BLaER1 (cell line): ENCODE measurements around the gene TTC9.

ENCODE experiments used
- H3K27ac ChIP-seq: shearing (Covaris generic); formaldehyde crosslinking; 2 replicates; pipeline ENCODE4 v1.8.1; 2022
- H3K27me3 ChIP-seq: shearing (Covaris generic); formaldehyde crosslinking; 2 replicates; pipeline ENCODE4 v1.8.1; 2022
- H3K36me3 ChIP-seq: shearing (Covaris generic); formaldehyde crosslinking; 2 replicates; pipeline ENCODE4 v1.8.1; 2022
- H3K4me1 ChIP-seq: shearing (Covaris generic); formaldehyde crosslinking; 2 replicates; pipeline ENCODE4 v1.8.1; 2022
- H3K4me2 ChIP-seq: shearing (Covaris generic); formaldehyde crosslinking; 2 replicates; pipeline ENCODE4 v1.8.1; 2022
- H3K4me3 ChIP-seq: shearing (Covaris generic); formaldehyde crosslinking; 2 replicates; pipeline ENCODE4 v1.8.1; 2022
- H3K9ac ChIP-seq: shearing (Covaris generic); formaldehyde crosslinking; 2 replicates; pipeline ENCODE4 v1.8.1; 2022
- H3K9me3 ChIP-seq: shearing (Covaris generic); formaldehyde crosslinking; 2 replicates; pipeline ENCODE4 v1.8.1; 2022
- H4K20me1 ChIP-seq: shearing (Covaris generic); formaldehyde crosslinking; 2 replicates; pipeline ENCODE4 v1.8.1; 2022
- Cebpa-rat ChIP-seq: shearing (Covaris generic); IDR thresholded peaks from 2 replicates; pipeline ENCODE4 v1.8.1; 2022

Gene TTC9

GRCh38 chr14:70722418-70722817 lies 80.7 kb downstream of the TTC9 start:
- Histone ChIP-seq H4K20me1 (no peaks in the 10 kb centered on the region), H3K9me3 (no peaks in the 10 kb centered on the region), H3K36me3 (no peaks in the 10 kb centered on the region), H3K4me3 (no peak overlapping the region), H3K9ac (no peak overlapping the region), H3K27ac (no peak overlapping the region), H3K27me3 (no peaks in the 10 kb centered on the region), H3K4me1 (peaks cover 18% of the 10 kb centered on the region), H3K4me2 (no peak overlapping the region)
- TF ChIP-seq Cebpa-rat = no peak

- H3K27ac ChIP-seq = no peak overlapping the region
- H3K4me2 ChIP-seq = no peak overlapping the region
- no peak overlapping the region for H3K9ac ChIP-seq
- H3K36me3 ChIP-seq = no peaks in the 10 kb centered on the region
- H3K4me3 ChIP-seq = no peak overlapping the region
- H3K4me1 ChIP-seq = peaks cover 27% of the 10 kb centered on the region
- TF ChIP-seq Cebpa-rat = no peak
- no peaks in the 10 kb centered on the region for H4K20me1 ChIP-seq
- H3K9me3 ChIP-seq = no peaks in the 10 kb centered on the region
- no peaks in the 10 kb centered on the region for H3K27me3 ChIP-seq
These were observed 81.6 kb downstream of the TTC9 start for GRCh38 chr14:70723276-70723675.

DNA sequence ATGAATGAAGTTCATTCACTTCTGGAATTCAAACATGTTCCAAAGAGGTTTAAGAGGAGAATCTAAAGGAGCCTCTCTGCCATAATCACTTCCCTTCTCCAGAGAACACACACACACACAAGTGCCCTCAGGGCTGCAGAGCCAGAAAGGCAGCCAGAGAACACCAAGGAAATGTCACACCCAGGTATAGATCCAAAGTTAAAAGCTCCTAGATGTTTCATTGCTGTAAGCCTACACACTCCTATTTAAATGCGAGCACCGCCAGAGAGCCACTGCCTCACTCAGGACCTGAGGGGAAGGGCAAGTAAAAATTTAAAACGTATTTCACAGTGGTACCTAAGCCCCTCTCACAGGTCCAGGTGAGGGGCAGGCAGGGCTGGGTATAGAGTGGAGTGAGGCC lies 82.4 kb downstream of the TTC9 start:
- H3K27me3 ChIP-seq = no peaks in the 10 kb centered on the region
- H3K4me3 ChIP-seq = no peak overlapping the region
- H3K4me2 ChIP-seq = no peak overlapping the region
- no peak overlapping the region for H3K9ac ChIP-seq
- no peaks in the 10 kb centered on the region for H3K9me3 ChIP-seq
- H3K36me3 ChIP-seq = no peaks in the 10 kb centered on the region
- H4K20me1 ChIP-seq = no peaks in the 10 kb centered on the region
- no peak for TF ChIP-seq Cebpa-rat
- no peak overlapping the region for H3K27ac ChIP-seq
- H3K4me1 ChIP-seq = peaks cover 30% of the 10 kb centered on the region

GRCh38 chr14:70724944-70725343 lies 83.2 kb downstream of the TTC9 start:
- no peak overlapping the region for H3K4me2 ChIP-seq
- no peaks in the 10 kb centered on the region for H3K9me3 ChIP-seq
- no peaks in the 10 kb centered on the region for H4K20me1 ChIP-seq
- H3K4me1 ChIP-seq = peaks cover 30% of the 10 kb centered on the region
- H3K27me3 ChIP-seq = no peaks in the 10 kb centered on the region
- H3K9ac ChIP-seq = no peak overlapping the region
- no peak overlapping the region for H3K4me3 ChIP-seq
- H3K36me3 ChIP-seq = peaks cover 3% of the 10 kb centered on the region; the same call in 1 of the 2 replicates
- TF ChIP-seq Cebpa-rat = no peak
- H3K27ac ChIP-seq = no peak overlapping the region
